ENCODE measurements around the gene ZDHHC11. TPM values are rescaled to one million over a fixed set of nuclear protein-coding genes. Genes with fewer than 3 reads are reported as not detected.
A peak's percentile ranks its signal among the peaks of the same experiment; 100 is the strongest.
"Not testable (repeated sequence)": the region's sequence is repeated elsewhere in the genome, so short reads cannot be mapped to it uniquely, and the experiment has no call there.

The ZDHHC11 gene
- total RNA-seq, 3 donors from 2014 or later = 3.0 to 11.3 (median 9.5) TPM

DNA sequence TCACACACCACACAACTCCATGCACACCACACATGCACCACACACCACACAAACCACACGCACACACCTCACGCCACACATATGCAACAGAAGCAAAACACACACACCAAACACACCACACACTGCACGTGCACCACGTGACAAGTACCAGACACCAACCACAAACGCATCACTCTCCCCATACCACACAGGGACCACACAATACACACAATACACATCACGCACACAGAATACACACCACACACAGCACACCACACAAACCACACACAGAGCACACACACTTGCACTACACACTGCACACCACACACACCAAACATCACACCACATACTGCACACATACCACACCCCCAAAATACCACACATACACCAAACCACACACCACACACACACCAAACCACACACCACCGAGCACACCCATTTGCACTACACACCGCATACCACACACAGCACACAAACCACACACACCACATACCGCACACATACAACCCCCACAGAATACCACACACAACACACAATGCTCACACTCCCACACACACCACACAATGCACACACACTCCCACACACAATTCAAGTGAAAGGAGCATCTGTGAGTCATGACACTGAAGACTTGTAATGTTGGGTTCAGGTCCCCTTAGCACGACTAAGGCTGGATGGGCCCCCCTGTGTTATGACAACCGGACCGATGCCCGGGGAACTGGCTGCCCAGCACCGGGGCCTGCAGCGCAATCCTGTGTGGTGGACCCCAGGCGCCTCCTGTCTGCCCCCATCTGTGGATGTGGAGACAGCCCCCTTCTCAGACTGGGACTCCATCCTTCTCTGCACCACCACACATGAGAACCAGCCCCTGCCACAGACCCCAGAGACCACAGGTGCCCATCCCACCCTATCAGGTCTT, 6.0 kb upstream of the ZDHHC11 start:
- intact Hi-C loops (cut with DNase I; ENCODE audit: low total_unique reads) = no loop called here

DNA sequence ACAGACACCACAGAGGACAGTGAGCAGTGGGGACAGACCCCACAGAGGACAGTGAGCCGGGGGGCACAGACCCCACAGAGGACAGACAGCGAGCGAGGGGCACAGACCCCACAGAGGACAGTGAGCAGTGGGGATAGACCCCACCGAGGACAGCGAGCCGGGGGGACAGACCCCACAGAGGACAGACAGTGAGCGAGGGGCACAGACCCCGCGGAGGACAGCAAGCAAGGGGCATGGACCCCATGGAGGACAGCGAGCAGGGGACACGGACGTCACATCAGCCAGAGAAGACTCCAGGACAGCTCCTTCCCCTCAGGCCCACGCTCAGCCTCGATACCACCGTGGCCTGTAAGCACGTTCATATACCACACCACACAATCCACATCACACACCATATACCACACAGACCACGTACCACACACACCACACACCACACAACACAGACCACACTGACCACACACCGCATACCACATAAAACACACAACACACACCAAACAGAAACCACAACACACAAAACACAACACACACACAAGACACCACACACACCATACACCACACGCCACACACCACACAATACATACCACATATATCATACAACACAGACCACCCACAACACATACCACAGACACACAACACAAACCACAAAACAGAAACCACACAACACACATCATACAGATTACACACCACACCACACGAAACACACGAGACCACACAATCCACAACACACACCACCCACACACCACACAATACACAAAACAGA, 5.2 kb upstream of the ZDHHC11 start:
- no peak overlapping the region for H3K4me3 ChIP-seq
- peaks cover 0 to 13% of the 10 kb centered on the region in 2 donors for H3K27me3 ChIP-seq
- no peaks in the 10 kb centered on the region for H3K9me3 ChIP-seq
- no peak for TF ChIP-seq POLR2AphosphoS5 (IDR thresholded peaks at IDR 0.05)
- TF ChIP-seq POLR2A (IDR thresholded peaks at IDR 0.05) = no peak
- TF ChIP-seq, protein P1, sequence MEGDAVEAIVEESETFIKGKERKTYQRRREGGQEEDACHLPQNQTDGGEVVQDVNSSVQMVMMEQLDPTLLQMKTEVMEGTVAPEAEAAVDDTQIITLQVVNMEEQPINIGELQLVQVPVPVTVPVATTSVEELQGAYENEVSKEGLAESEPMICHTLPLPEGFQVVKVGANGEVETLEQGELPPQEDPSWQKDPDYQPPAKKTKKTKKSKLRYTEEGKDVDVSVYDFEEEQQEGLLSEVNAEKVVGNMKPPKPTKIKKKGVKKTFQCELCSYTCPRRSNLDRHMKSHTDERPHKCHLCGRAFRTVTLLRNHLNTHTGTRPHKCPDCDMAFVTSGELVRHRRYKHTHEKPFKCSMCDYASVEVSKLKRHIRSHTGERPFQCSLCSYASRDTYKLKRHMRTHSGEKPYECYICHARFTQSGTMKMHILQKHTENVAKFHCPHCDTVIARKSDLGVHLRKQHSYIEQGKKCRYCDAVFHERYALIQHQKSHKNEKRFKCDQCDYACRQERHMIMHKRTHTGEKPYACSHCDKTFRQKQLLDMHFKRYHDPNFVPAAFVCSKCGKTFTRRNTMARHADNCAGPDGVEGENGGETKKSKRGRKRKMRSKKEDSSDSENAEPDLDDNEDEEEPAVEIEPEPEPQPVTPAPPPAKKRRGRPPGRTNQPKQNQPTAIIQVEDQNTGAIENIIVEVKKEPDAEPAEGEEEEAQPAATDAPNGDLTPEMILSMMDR (IDR thresholded peaks at IDR 0.05) = no peak
- H3K4me1 ChIP-seq = no peaks in the 10 kb centered on the region
- no peaks in the 10 kb centered on the region for H3K36me3 ChIP-seq
- no peak for DNase-seq (ENCODE audit: low spot score in 2 of 2)
- H3K27ac ChIP-seq = no peak overlapping the region
- intact Hi-C loops (cut with DNase I; ENCODE audit: low total_unique reads) = no loop called here

More for the DNA sequence above, 6.0 kb upstream of the ZDHHC11 start:
- peaks cover 0 to 13% of the 10 kb centered on the region in 2 donors for H3K27me3 ChIP-seq
- H3K9me3 ChIP-seq = no peaks in the 10 kb centered on the region
- no peak overlapping the region for H3K27ac ChIP-seq
- no peaks in the 10 kb centered on the region for H3K4me1 ChIP-seq
- no peak overlapping the region for H3K4me3 ChIP-seq
- no peak for DNase-seq (ENCODE audit: low spot score in 2 of 2)
- TF ChIP-seq, protein P1 (IDR thresholded peaks at IDR 0.05) = no peak
- no peak for TF ChIP-seq POLR2AphosphoS5 (IDR thresholded peaks at IDR 0.05)
- TF ChIP-seq POLR2A (IDR thresholded peaks at IDR 0.05) = no peak
- H3K36me3 ChIP-seq = no peaks in the 10 kb centered on the region

DNA sequence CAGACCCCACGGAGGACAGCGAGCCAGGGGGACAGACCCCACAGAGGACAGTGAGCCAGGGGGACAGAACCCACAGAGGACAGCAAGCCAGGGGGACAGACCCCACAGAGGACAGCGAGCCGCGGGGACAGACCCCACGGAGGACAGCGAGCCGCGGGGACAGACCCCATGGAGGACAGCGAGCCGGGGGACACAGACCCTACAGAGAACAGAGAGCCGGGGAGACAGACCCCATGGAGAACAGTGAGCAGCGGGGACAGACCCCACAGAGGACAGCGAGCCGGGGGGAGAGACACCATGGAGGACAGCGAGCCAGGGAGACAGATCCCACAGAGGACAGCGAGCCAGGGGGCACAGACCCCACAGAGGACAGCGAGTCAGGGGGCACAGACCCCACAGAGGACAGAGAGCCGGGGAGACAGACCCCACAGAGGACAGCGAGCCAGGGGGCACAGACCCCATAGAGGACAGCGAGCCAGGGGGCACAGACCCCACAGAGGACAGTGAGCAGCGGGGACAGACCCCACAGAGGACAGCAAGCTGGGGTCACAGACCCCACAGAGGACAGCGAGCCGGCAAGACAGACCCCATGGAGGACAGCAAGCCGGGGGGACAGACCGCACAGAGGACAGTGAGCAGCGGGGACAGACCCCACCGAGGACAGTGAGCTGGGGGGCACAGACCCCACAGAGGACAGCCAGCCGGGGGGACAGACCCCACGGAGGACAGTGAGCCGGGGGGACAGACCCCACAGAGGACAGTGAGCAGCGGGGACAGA, 4.4 kb upstream of the ZDHHC11 start:
- Histone ChIP-seq H3K4me3 (no peak overlapping the region), H3K36me3 (no peaks in the 10 kb centered on the region), H3K9me3 (no peaks in the 10 kb centered on the region), H3K27me3 (peaks cover 0 to 18% of the 10 kb centered on the region in 2 donors), H3K4me1 (no peaks in the 10 kb centered on the region), H3K27ac (no peak overlapping the region)
- DNase-seq (ENCODE audit: low spot score in 2 of 2) = no peak
- TF ChIP-seq POLR2A (IDR thresholded peaks at IDR 0.05) (no peak), POLR2AphosphoS5 (IDR thresholded peaks at IDR 0.05) (no peak)
- TF ChIP-seq, protein P1 (IDR thresholded peaks at IDR 0.05) = no peak
- intact Hi-C loops (cut with DNase I; ENCODE audit: low total_unique reads) = no loop called here

DNA sequence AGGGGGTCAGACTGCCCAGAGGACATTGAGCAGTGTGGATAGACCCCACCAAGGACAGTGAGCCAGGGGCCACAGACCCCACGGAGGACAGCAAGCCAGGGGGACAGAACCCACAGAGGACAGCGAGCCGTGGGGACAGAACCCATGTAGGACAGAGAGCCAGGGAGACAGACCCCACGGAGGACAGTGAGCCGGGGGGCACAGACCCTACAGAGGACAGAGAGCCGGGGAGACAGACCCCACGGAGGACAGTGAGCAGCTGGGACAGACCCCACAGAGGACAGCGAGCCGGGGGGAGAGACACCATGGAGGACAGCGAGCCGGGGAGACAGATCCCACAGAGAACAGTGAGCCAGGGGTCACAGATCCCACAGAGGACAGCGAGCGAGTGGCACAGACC, 3.4 kb upstream of the ZDHHC11 start:
- Histone ChIP-seq H3K4me1 (no peaks in the 10 kb centered on the region), H3K9me3 (no peaks in the 10 kb centered on the region), H3K27ac (no peak overlapping the region), H3K36me3 (no peaks in the 10 kb centered on the region), H3K27me3 (peaks cover 0 to 18% of the 10 kb centered on the region in 2 donors), H3K4me3 (no peak overlapping the region)
- intact Hi-C loops (cut with DNase I; ENCODE audit: low total_unique reads) = no loop called here
- TF ChIP-seq, protein P1 (IDR thresholded peaks at IDR 0.05) = no peak
- no peak for TF ChIP-seq POLR2AphosphoS5 (IDR thresholded peaks at IDR 0.05)
- no peak for TF ChIP-seq POLR2A (IDR thresholded peaks at IDR 0.05)
- no peak for DNase-seq (ENCODE audit: low spot score in 2 of 2)

DNA sequence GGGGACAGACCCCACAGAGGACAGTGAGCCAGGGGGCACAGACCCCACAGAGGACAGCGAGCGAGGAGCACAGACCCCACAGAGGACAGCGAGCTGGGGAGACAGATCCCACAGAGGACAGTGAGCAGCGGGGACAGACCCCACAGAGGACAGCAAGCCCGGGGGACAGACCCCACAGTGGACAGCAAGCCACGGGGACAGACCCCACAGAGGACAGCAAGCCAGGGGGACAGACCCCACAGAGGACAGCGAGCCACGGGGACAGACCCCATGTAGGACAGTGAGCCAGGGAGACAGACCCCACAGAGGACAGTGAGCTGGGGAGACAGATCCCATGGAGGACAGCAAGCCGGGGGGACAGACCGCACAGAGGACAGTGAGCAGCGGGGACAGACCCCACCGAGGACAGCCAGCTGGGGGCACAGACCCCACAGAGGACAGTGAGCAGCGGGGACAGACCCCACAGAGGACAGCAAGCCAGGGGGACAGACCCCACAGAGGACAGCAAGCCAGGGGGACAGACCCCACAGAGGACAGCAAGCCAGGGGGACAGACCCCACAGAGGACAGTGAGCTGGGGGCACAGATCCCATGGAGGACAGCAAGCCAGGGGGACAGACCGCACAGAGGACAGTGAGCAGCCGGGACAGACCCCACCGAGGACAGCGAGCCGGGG, 2.8 kb upstream of the ZDHHC11 start:
- H3K27ac ChIP-seq; H3K4me1 ChIP-seq; H3K4me3 ChIP-seq; H3K9me3 ChIP-seq; intact Hi-C loops (cut with DNase I; ENCODE audit: low total_unique reads); H3K36me3 ChIP-seq: not testable (repeated sequence)
- peaks cover 0 to 18% of the 10 kb centered on the region in 2 donors for H3K27me3 ChIP-seq
- DNase-seq (ENCODE audit: low spot score in 2 of 2) = peak in 1 of 2 donors; percentile 25
